ENCODE results near the gene GATA5. TPM values are rescaled to one million over a fixed set of nuclear protein-coding genes. Genes with fewer than 3 reads are reported as not detected.
"Not testable (repeated sequence)": the region's sequence is repeated elsewhere in the genome, so short reads cannot be mapped to it uniquely, and the experiment has no call there.

Gene GATA5
- total RNA-seq, 1 donor from 2014 or later: not detected

- no peak for DNase-seq (ENCODE audit: low read depth)
Measured at GRCh38 chr20:62505337-62506045, 29.7 kb upstream of the GATA5 start.

DNA sequence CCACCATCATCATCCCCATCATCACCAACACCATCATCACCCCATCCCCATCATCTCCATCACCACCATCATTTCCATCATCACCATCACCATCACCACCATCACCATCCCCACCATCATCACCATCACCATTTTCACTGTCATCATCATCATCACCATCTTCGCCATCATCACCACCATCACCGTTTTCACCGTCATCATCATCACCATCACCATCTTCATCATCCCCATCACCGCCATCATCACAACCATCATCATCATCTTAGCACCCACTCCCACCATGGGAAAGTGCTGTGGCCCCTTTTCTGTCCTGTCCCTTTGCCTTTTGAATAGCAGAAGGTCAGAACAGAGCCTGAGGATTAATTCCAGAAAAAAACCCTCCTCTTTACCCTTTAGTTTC, 28.5 kb upstream of the GATA5 start:
- DNase-seq (ENCODE audit: low read depth): no peak

DNA sequence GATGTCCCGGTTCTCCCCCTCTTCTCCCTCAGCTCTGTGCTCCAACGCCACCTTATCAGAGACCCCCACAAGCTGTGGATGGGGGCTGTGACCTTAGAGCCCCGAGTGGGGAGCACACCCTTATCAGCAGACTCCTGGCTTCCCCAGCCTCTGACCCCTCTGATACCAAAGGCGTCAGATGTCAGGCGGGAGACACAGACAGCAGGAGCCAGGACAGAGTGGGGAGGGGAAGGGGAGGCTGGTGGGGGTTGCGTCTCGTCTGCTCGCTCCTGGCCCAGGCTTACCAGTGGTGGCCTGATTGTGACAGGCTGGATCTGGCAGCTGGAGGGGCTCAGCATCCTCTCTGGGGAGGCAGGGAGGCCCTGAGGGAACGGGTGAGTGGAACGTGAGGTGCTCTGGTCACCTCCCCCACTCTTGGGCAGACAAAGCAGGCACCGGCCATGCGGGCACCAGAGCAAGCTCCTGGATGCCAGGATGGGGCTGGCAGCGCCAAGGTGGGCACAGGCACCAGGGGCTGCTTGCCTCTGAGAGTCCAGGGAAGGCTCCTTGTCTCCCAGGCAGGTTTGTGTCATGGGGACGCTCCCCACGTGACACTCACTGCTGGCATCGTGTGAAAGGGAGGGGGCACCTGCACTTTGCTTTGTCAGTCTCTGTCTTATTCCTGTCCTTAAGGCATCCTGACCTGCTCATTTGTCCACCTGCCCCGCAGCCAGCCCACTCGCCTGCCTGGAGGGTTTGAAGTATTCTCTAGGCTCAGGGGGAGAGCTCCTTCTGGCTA, 27.8 kb upstream of the GATA5 start:
- no peak for DNase-seq (ENCODE audit: low read depth)

- no peak for DNase-seq (ENCODE audit: low read depth)
Measured at GRCh38 chr20:62502496-62503095, 26.8 kb upstream of the GATA5 start.

GRCh38 chr20:62501801-62502495, 26.2 kb upstream of the GATA5 start:
- peak; percentile 98 for DNase-seq (ENCODE audit: low read depth)

- peak; percentile 19 for DNase-seq (ENCODE audit: low read depth)
Measured at GRCh38 chr20:62500237-62500864, 24.6 kb upstream of the GATA5 start.

GRCh38 chr20:62499758-62500236, 24.0 kb upstream of the GATA5 start:
- no peak for DNase-seq (ENCODE audit: low read depth)

DNA sequence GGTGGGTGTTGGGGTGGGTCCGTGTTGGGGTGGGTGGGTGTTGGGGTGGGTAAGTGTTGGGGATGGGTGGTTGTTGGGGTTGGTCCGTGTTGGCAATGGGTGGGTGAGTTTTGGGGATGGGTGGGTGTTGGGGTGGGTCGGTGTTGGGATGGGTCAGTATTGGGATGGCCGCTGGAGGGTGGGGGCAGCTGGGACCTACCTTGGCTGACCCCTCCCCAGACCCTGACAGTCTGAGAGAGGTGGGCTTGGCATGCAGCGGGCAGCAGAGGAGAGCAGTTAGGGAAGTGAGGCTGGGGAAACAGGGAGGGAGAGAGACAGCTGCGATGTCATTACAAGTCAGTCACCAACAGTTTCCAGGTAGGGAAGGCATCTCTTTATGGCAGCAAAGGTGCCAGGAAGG, 23.1 kb upstream of the GATA5 start:
- DNase-seq (ENCODE audit: low read depth): no peak

DNA sequence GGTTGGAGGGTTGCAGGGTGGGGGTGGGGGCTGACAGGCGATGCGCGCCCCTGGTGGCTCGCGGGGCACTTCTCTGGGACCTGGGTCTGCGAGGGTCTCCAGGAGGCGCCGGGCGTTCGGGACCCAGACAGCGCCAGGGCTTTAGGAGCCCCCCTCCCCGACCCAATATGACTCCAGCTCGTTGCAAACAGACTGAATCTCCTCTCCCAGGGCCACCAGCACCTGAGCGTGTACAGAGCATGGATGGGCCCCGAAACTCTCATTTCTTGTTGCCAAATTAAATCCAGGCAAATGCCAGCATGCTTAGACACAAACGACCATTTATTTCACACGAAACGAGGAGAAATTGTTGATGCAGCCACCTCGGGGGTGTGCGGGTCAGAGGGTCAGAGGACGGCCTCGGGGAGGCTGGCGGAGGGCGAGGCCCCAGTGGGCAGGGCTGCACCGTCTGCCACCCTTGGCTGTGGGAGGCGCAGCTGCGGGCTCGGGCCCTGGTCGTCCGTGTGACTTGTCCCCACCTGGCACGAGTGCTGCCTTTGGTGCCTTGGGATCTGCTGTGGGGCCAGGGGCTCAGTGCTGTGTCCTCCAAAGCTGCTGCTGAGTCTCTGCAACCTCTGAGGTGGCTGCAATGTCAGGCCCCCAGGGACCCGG, 20.9 kb upstream of the GATA5 start:
- DNase-seq (ENCODE audit: low read depth): no peak

DNA sequence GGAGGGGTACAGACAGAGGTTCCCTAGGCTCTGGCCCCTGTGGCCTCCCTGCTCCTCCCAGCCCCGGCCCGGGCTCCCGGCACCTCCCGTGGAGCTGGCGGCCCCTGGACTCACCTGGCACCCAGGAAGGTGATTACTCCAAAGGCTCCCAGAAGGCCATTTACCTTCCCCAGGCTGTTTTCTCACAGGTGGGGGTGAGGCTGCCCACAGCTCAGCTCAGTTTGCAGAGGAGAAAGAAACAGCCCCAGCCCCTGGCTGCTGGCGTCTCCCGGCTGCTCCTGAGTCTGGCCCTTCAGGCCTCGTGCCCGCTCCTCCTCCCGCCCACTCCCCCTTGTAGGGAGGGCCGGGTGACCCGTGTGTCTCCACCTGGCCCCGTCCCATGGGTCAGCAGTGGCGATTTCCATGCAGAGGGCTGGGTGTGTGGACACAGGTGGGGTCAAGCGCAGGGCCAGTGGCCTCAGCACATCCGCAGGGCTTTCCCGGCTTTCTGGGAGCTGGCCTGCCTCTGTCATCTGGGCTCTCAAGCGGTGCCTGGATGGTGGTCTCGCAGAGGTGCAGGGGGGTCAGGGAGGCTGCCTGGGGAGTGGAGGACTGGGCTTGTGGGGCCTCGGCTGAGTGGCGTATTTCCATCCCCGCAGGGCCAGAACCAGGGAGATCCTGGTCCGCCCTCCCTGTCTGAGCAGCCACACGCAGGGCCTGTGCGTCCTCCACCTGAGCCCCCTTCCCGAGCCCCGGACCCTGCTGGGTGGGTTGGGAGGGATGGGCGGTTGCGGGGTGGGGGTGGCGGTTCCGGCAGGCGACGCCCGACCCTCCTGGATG, 20.2 kb upstream of the GATA5 start:
- no peak for DNase-seq (ENCODE audit: low read depth)

DNA sequence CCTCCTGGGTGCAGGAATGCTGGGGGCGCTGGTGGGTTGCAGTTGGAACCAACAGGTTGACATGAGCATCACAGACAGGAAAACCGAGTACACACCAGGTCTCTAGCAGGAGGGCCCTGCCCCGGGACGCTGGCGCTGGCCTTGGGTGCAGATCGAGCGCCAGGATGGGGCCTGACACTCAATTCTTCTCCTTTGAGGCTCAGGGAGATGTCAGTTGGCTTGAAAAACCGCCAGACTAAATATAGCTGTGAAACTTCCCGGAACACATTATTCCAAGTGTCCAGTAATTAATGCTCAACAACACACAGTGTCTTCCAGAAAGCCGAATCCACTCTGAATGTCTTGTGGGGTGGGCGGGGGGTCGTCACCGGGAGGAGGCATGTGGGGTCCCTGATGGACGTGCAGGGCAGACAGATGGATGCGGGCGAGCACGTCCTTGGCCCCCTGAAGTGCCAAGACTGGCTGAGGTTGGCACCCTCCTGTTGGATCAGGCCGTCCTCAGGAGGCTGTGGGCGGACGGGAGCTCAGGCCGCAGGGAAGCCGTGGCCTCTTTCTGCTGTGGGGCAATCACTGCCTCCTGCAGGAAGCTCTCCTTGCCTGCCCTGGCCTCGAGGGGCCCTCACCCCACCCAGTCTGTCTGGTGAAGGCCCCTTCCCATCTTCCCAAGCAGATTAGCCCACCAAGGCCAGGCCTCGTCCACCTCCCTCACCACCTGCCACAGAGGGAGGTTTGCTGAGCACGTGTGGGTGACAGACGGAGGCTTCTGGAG, 19.4 kb upstream of the GATA5 start:
- DNase-seq (ENCODE audit: low read depth): no peak

DNA sequence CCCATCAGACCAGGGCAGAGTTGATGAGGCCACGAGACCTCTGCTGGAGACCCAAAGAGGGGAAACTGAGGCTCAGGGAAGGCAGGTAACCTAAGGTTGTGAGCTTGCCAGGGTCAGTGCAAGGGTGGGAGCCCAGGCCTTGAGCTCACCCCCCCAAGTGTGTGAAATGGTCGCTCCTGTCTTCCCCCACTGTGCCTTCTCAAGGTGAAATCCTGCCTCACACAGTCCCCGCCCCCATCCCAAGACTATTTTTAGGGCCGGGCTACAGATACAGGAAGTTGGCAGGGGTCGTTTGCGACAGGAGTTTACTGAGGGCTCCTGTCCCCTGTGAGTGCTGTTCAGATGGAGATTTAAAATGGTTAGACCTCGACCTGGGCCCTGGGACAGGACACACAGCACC, 18.7 kb upstream of the GATA5 start:
- no peak for DNase-seq (ENCODE audit: low read depth)

DNA sequence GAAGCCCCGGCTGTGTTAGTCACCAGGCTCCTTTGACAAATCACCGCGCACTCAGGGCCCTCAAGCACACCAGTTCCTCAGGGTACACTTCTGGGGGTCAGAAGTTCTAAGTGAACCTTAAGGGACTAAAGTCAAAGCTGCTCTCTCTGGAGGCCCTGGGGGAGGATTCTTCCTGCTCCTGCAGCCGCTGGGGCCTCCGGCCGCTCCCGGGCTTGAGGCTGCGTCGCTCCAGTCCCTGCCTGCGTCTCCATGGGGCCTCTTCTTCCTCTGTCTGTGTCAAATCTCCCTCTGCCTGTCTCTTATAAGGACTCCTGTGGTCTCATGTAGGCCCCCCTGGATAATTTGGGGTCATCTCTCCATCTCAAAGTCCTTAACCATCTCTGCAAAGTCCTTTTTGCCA, 18.1 kb upstream of the GATA5 start:
- DNase-seq (ENCODE audit: low read depth): no peak

DNA sequence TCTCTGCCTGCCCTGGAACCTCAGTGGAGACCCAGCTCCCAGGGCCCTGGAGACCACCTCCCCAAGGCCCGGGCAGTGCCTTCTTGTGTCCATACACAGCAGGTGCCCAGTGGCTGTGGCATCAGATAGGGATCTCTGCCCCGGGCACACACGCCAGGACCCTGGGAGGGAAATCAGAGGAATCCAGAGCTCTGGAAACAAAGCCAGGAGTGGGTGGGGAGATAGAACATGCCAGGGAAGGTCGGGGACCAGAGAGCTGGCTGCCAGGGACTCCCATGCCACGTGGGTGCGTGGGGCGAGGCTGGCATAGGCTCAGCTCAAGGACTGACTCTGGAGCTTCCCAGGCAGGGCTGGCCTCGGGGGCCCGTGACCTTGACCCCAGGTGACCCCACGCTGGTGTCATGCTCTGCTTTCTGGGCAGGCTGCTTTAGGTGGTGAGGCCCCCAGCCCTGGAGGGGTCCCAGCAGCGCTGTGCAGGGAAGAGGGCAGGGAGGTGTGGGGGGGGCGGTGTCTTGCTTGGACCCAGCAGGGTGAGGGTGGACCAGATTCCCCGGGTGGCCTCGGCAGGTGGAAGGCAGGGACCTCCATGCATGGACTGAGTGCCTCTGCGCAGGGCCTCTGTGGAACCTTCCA, 17.6 kb upstream of the GATA5 start:
- no peak for DNase-seq (ENCODE audit: low read depth)

DNA sequence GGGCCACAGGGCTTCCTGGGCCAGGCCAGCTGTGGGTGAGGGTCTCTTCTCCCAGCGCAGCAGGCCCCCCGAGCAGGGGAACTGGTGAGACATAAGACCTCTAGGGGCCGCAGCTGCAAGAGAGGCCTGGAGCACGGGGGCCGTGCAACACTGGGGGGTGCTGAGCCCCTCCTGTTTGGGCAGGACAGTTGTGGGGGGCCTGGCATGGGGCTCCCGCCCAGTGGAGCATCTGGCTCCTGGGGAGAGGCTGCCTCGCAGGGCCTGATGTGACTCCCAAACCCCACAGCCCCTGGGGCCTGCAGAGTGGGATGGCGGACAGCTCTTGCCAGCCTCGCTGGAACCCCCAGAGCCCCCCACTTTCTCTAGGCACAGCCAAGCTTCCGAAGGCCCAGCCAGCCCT, 16.9 kb upstream of the GATA5 start:
- DNase-seq (ENCODE audit: low read depth): no peak

GRCh38 chr20:62490783-62491182, 15.0 kb upstream of the GATA5 start:
- not testable (repeated sequence) for DNase-seq (ENCODE audit: low read depth)

- DNase-seq (ENCODE audit: low read depth): no peak
Measured at GRCh38 chr20:62489932-62490263, 14.1 kb upstream of the GATA5 start.

GRCh38 chr20:62489186-62489931, 13.6 kb upstream of the GATA5 start:
- peak; percentile 66 for DNase-seq (ENCODE audit: low read depth)

GRCh38 chr20:62488470-62488869, 12.7 kb upstream of the GATA5 start:
- DNase-seq (ENCODE audit: low read depth): no peak

Measured in renal cortical epithelial cell (primary cell).